GM06990 (cell line): ENCODE data around the gene EIF4A3.

ENCODE experiments used
- DNase-seq: peaks from one replicate; pipeline ENCODE4 v3.0.0-alpha.2; 2011; ENCODE audit not compliant: insufficient read length; ENCODE audit errors: extremely low read depth
- H3K27me3 ChIP-seq: replicated peaks from 2 replicates; pipeline ENCODE4 v1.6.0; 2011; ENCODE audit warnings: low read length; ENCODE audit not compliant: control insufficient read depth, insufficient read depth
- H3K36me3 ChIP-seq: 2 replicates; pipeline ENCODE4 v1.5.1; 2011; ENCODE audit warnings: low read length; ENCODE audit not compliant: control insufficient read depth, insufficient read depth
- H3K4me3 ChIP-seq: replicated peaks from 2 replicates; pipeline ENCODE4 v1.5.1; 2011; ENCODE audit warnings: low read depth, mild to moderate bottlenecking, control low read depth, low read length
- CTCF ChIP-seq: IDR thresholded peaks from 2 replicates; pipeline ENCODE4 v1.5.1; 2011; ENCODE audit warnings: low read length, control low read depth, mild to moderate bottlenecking, inconsistent platforms; ENCODE audit not compliant: insufficient read depth, poor library complexity, severe bottlenecking

EIF4A3 gene

GRCh38 chr17:80103449-80104085 is 43.4 kb downstream of the EIF4A3 start:
- H3K4me3 ChIP-seq: no peak overlapping the region
- H3K27me3 ChIP-seq: no peaks in the 10 kb centered on the region
- TF ChIP-seq CTCF: no peak
- no peaks in the 10 kb centered on the region for H3K36me3 ChIP-seq
- no peak for DNase-seq

GRCh38 chr17:80102664-80103448 is 44.1 kb downstream of the EIF4A3 start:
- no peak for DNase-seq
- TF ChIP-seq CTCF: no peak
- no peaks in the 10 kb centered on the region for H3K36me3 ChIP-seq
- no peaks in the 10 kb centered on the region for H3K27me3 ChIP-seq
- H3K4me3 ChIP-seq: no peak overlapping the region

- Histone ChIP-seq H3K4me3 (peak overlapping the region; percentile 83), H3K36me3 (no peaks in the 10 kb centered on the region), H3K27me3 (no peaks in the 10 kb centered on the region)
- DNase-seq: no peak
- no peak for TF ChIP-seq CTCF
These were observed 44.8 kb downstream of the EIF4A3 start for GRCh38 chr17:80101946-80102663.

- DNase-seq: peak; percentile 88
- TF ChIP-seq CTCF: peak; percentile 36
- Histone ChIP-seq H3K27me3 (no peaks in the 10 kb centered on the region), H3K4me3 (peak within 1 kb of the TSS; percentile 83), H3K36me3 (no peaks in the 10 kb centered on the region)
These were observed 45.6 kb downstream of the EIF4A3 start, which contains the start of gene GAA for GRCh38 chr17:80101011-80101945. TSS of gene GAA (plus strand) at chr17:80101581. CDS start at chr17:80104587, 3,006 bp downstream.

GRCh38 chr17:80100035-80100323 is 46.9 kb downstream of the EIF4A3 start:
- TF ChIP-seq CTCF: no peak
- no peak for DNase-seq
- H3K4me3 ChIP-seq: no peak overlapping the region
- no peaks in the 10 kb centered on the region for H3K36me3 ChIP-seq
- H3K27me3 ChIP-seq: no peaks in the 10 kb centered on the region
